ENCODE data around the gene GBP6.

DNA sequence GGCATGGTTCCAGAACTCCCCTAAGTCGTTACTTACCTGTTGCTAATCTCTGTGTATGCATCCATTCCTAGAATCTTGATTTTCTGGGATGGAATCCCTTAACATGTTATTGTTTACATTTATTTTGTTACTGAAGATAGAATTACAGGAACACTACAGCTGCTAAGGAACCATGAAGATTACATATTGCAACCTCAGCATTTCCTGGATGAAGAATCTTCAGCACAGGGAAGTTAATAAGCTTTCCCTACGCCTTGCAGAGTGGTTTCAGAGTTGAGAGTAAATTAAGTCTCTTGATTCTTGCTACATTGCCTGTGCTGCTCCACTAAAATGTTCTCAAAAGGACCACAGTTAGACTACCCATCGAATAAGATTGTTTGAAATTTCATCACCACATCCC lies 31.4 kb upstream of the GBP6 start:
- TF ChIP-seq, protein P1, sequence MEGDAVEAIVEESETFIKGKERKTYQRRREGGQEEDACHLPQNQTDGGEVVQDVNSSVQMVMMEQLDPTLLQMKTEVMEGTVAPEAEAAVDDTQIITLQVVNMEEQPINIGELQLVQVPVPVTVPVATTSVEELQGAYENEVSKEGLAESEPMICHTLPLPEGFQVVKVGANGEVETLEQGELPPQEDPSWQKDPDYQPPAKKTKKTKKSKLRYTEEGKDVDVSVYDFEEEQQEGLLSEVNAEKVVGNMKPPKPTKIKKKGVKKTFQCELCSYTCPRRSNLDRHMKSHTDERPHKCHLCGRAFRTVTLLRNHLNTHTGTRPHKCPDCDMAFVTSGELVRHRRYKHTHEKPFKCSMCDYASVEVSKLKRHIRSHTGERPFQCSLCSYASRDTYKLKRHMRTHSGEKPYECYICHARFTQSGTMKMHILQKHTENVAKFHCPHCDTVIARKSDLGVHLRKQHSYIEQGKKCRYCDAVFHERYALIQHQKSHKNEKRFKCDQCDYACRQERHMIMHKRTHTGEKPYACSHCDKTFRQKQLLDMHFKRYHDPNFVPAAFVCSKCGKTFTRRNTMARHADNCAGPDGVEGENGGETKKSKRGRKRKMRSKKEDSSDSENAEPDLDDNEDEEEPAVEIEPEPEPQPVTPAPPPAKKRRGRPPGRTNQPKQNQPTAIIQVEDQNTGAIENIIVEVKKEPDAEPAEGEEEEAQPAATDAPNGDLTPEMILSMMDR (conservative IDR thresholded peaks at IDR 0.05): no peak
- TF ChIP-seq EZH2 (IDR thresholded peaks at IDR 0.05; ENCODE audit: low read depth): no peak
